HG02885 (cell line): ENCODE measurements around the gene CZIB.
A peak's percentile ranks its signal among the peaks of the same experiment; 100 is the strongest.
"Not testable (repeated sequence)": the region's sequence is repeated elsewhere in the genome, so short reads cannot be mapped to it uniquely, and the experiment has no call there.

Source experiments
- ATAC-seq: cut with Tn5 transposase; IDR thresholded peaks from one replicate; pipeline ENCODE4 v1.9.1; 2021; ENCODE audit warnings: mild to moderate bottlenecking; ENCODE audit not compliant: unreplicated experiment, poor library complexity

CZIB gene

DNA sequence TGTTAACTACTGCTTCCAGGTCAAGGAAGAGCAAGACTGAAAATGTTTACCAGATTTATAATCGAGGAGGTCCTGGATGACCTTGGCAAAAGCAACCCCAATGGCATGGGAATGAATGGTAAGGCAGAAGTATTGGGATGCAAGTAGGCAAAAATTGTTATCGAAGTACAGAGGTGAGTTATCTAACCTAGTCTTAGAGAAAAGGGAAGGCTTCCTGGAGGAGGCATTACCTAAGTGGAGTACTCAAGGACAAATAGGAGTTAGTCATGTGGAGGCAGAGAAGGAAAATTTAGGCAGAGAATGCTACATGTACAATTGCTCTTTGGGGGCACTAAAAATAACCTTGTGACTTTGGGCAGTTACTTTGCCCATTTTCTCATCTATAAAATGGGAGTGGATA lies 21.4 kb upstream of the CZIB start:
- no peak for ATAC-seq

DNA sequence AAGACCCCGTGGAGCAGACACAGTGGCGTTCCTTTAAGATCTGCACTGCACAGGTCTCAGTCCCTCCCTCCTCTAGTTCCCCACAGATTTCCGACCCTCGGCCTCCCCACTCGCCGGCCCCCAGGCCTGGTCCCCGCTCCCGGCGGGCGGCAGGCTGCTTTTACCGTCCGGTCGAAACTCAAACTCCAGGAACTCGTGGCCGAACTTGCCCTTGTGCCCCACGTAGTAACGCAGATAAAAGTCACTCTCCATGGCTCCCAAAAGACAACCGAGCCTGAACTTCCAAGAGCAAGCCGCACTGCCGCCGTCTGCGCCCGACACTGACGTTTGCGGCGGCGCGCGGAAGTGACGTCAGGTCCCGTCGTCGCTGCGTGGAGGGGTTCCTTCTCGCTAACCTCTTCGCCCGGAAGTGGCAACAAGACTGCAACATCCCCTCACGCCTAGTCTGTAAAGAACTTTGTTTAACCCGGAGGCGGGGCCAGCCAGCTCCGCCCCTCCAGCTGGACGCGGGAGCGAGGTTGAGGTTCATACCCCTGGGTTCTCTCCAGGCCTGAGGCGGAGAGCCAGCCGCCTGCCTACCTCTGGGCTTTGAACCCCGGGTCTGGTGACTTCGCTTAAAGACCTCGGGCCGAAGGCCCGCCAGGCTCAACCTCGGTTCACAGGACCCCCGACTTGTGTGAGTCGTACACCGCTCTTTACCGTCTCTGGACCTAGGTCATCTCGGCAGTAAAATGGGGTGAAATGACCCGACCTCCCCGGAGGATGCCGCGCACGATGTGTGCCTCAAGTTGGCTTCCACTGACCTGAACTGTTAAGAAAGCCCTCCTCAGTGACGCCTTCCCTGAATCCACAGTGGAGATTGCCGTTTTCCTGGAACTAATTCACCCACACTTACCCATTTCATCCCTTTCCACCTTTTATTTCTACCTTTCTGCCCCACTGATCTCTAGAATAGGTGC lies 18.0 kb upstream of the CZIB start, which contains the start of gene MAGOH:
Gene MAGOH, minus strand, starts transcription at position 322 of the 959 bp plus-strand sequence. Its CDS starts 70 bp downstream, at position 252.
- ATAC-seq: peak; percentile 99

DNA sequence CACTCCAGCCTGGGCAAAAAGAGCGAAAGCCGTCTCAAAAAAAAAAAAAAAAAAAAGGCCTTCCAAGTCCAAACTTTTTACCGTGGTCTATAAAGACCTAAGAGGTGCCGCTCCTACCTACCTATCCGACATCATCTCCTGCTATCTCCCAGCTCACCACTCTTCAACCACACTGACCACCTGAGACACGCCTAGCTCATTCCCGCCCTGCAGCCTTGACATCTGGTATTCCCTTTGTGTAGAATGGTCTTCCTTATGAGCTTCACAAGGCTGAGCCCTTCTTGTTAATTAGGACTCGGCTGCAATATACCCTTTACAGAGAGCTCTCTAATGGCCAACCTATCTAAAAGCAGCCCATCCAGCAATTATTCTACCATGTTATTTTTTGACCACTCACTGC lies 17.2 kb upstream of the CZIB start:
- ATAC-seq: no peak

DNA sequence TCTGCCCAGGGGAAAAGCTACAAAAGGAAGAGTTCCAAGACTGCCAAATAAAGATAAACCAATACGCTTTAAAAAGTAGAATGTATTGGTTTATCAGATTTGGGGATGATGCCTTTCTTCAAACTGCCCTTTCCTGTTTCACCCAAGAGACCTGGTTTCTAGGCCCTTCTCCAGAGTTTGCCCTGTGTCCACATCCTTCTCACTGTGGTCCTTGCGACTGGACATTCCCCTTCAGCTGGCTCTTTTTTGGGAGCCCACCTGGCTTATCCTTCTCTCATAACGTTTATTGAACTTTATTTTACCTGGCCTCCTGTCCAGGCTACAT lies 490 bp upstream of the CZIB start:
- no peak for ATAC-seq

- ATAC-seq: no peak
Measured at GRCh38 chr1:53219711-53220110, 723 bp downstream of the CZIB start.

- ATAC-seq: no peak
Measured at GRCh38 chr1:53218201-53218600, 2.2 kb downstream of the CZIB start.

- ATAC-seq: no peak
Measured at GRCh38 chr1:53214376-53214940, 6.0 kb downstream of the CZIB start.

GRCh38 chr1:53210954-53211353 lies 9.5 kb downstream of the CZIB start:
- no peak for ATAC-seq

DNA sequence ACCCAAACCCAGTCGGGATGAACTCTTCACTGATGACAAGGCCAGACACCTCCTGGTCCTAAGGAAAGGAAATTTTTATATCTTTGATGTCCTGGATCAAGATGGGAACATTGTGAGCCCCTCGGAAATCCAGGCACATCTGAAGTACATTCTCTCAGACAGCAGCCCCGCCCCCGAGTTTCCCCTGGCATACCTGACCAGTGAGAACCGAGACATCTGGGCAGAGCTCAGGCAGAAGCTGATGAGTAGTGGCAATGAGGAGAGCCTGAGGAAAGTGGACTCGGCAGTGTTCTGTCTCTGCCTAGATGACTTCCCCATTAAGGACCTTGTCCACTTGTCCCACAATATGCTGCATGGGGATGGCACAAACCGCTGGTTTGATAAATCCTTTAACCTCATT lies 10.1 kb downstream of the CZIB start:
- ATAC-seq: no peak

DNA sequence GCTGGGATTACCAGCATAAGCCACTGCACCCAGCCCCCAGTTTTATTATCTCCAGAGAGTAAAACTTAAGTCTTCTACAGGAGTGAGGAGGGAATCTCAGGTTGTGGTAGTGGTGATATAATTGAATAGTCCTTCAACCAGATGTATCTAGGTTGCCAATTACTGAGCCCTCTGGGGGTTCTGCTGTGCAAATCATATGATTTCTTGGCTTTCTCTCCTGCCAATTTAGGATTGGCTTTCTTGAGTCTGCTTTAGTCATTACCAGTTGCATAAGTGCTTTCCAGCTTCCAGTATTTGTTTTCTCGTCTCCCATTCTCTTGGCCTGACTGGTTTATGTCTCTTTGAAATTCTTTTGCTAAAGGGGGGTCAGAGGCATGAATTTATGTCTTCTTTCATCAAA lies 12.7 kb downstream of the CZIB start:
- ATAC-seq: no peak

DNA sequence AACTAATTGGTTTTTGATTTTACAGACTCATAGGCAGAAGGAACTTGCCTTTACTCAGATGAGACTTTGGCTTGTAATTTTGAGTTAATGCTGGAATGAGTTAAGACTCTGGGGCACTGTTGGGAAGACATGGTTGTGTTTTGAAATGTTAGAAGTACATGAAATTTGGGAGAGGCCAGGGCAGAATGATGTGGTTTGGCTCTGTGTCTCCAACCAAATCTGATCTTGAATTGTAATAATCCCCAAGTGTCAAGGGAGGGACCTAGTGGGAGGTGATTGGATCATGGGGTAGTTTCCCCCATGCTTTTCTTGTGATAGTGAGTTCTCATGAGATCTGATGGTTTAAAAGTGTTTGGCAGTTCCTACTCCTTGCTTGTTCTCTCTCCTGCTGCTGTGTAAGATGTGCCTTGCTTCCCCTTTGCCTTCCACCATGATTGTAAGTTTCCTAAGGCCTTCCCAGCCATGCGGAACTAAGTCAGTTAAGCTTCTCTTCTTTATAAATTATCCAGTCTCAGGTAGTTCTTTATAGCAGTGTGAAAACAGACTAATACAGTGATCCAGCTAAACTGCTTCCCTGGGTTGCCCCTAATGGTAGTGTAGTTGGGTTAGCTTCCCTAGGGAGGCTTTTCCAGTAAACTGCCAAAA lies 13.6 kb downstream of the CZIB start:
- no peak for ATAC-seq

DNA sequence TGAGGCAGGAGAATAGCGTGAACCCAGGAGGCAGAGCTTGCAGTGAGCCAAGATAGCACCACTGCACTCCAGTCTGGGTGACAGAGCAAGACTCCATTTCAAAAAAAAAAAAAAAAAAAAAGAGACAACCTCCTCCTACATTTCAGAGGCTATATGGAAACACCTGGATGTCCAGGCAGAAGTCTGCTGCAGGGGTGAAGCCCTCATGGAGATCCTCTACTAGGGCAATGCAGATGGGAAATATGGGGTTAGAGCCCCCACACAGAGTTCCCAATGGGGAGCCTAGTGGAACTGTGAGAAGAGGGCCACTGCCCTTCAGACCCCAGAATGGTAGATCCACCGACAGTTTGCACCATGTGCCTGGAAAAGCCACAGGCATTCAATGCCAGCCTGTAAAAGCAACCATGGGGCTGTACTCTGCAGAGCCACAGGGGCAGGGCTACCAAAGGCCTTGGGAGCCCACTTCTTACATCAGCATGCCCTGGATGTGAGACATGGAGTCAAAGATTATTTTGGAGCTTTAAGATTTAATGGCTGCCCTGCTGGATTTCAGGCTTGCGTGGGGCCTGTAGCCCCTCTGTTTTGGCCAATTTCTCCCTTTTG lies 14.2 kb downstream of the CZIB start:
- not testable (repeated sequence) for ATAC-seq

DNA sequence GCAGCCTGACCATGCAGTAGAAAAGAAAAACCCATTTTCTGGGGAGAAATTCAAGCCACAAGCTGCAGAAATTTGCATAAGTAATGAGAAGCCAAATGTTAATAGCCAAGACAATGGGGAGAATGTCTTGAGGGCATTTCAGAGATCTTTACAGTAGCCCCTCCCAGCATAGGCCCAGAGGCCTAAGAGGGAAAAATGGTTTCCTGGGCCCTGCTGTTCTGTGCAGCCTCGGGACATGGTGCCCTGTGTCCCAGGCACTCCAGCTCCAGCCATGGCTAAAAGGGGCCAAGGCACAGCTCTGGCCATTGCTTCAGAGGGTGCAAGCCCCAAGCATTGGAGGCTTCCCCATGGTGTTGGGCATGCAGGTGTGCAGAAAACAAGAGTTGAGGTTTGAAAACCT lies 14.9 kb downstream of the CZIB start:
- ATAC-seq: not testable (repeated sequence)

DNA sequence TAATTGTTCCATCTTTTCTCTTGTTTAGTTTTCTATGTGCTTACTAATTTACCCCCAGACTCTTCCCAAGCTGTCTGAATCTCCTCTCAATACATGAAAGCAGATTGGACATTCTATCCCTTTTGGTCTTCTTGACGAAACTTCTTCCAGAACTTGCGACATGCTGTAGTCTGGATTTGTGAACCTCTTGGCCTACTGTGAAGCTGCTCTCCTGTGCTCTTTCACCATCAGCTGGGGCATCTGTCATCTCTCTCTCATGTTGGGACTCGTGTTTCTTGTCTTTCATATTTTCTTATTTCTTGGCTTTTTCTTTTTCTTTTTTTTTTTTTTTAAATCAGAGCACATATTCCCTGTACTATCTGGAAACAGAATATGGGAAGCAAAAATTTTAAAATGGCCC lies 17.0 kb downstream of the CZIB start:
- ATAC-seq: no peak

DNA sequence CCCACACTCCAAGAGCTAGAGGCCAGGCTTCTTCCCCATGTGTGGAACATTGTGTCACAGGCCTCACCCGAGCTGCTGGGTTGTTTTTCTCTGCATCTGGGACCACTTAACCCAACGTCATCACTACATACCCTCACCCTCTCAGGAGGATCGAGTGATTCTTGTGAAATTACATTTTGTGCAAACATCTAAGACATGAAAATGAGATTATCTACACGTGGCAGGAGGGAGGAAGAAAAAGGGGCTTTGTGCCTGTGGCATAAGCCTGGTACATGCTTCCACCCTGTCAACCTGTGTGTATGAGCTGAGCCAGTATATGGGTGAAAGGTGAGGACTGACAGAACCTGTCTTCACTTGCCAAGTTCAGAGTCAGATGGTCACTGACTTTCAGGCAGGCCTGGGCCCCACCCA lies 22.2 kb downstream of the CZIB start:
- ATAC-seq: no peak

DNA sequence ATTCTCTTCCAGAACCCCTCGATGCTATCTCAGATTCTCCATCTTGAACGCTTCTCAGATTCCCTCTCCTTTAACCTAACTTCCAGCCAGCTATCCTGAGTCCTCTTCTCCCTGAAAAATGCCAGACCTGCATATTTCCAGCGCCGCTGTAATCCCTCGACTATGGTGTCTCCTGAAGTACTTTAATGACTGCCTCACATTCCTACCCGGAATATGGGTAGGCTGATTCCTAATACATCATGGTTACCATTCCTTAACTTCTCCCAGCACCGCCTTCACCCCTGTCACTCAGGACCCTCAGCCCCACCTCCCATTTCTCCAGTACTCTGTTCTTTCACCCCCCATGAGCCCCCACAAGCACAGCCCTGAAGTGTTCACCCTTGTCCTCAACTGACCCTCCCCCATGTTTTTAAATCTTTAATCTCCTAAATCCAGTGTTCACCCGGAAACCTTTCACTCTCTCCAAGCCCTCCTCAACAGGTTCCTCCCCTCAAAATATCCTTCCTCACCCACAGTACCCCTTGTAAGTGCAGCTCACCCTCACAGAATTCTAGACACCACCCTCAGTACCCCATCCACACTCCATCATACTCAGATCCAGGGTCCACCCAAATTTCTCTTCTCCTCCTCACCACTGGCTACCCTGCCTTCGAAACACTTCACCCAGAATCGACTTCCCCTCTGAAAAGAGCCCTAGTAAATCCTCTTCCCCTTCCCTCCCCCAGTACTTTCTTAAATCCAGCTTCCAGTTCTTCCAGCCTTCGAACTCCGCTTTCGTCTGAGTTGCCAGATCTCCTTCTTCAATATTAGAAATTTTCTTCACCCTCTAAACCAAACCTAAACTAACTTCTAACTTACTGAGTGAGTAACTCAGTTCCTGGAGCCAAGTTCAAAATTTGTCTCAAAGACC lies 22.9 kb downstream of the CZIB start:
- ATAC-seq: no peak

DNA sequence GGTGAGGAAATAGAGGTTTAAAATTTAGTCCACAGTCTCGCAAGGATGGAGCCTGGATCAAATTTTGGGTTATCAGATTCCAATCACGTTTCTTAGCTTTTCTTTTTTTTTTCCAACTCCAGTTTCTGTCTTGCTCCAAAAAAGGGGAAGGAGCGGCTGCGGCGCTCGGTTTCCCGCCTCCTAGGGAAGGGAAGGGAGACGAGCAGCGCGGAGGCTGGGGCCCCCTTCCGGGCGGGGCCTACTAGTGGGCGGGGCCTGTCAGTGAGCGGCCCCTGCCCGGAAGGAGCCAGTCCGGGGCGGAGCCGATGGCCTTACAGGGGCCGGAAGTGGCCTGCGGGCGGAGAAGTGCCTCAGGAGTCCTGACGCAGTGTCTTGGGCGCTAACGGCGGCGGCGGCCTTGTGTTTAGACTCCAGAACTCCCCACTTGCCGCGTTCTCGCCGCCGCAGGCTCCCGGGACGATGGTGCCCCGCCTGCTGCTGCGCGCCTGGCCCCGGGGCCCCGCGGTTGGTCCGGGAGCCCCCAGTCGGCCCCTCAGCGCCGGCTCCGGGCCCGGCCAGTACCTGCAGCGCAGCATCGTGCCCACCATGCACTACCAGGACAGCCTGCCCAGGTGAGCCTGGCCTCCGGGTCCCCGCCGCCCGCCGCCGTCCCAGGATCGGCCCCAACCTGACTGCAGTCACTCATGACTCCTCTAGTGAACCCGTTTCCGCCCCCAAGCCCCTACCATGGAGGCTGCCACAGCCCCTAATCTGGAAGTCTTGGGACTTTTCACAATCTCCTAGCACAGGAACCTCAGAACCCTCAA lies 23.7 kb downstream of the CZIB start, which contains the start of gene CPT2:
Gene CPT2, plus strand, starts transcription at position 340 of the 806 bp plus-strand sequence. Its CDS starts 120 bp downstream, at position 460.
- ATAC-seq: peak; percentile 99

DNA sequence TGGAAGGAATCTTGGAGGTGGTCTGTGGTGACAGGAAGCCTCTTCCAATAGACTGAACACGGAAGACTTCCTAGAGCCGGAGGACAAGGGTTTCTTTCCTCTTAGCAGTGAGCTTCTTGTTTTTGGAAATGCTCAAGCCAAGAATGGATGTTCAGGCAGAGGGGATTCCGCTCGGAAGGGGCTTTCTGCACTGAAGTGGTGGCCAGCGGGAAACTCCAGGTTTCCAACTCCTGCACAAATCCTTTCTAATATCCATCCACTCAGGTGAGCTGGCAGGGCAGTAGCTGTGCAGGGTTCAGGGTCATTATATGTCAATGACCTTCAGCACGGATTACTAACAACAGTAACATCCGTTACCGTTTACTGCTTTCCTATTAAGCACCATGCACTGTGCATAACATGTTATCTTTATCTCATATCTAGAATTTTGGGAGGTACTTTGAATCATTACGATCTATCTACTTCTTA lies 24.4 kb downstream of the CZIB start:
- peak; percentile 8 for ATAC-seq
